Brain microvascular endothelial cell (primary cell): ENCODE measurements around the gene RABGAP1.

Source experiments
- DNase-seq: peaks from one replicate; pipeline ENCODE4 v3.0.0-alpha.2; 2020
- H3K27ac ChIP-seq: fragments of 250-450 bp; sonication (Bioruptor Pico); 2 replicates; pipeline ENCODE4 v1.5.1; 2020; ENCODE audit warnings: mild to moderate bottlenecking, moderate library complexity
- H3K27me3 ChIP-seq: fragments of 250-450 bp; sonication (Bioruptor Pico); replicated peaks from 2 replicates; pipeline ENCODE4 v1.5.1; 2020; ENCODE audit warnings: mild to moderate bottlenecking
- H3K36me3 ChIP-seq: fragments of 250-450 bp; sonication (Bioruptor Pico); replicated peaks from 2 replicates; pipeline ENCODE4 v1.5.1; 2020; ENCODE audit warnings: mild to moderate bottlenecking
- H3K4me3 ChIP-seq: 2 replicates; pipeline ENCODE4 v1.5.1; 2011; ENCODE audit warnings: low read depth, mild to moderate bottlenecking, control low read depth, low read length, moderate library complexity
- in situ Hi-C: cut with HindIII; loops from 2 replicates; pipeline ENCODE4 v1.10.0; 2017; ENCODE audit warnings: low sequenced_read_pairs, low pct_ligation_motif_present
- TF ChIP-seq, protein P1 (sequence below): IDR thresholded peaks from 2 replicates; pipeline ENCODE4 v1.5.1; 2011; ENCODE audit warnings: low read depth, mild to moderate bottlenecking, moderate library complexity, low read length, control low read depth, inconsistent platforms; ENCODE audit errors: missing control alignments

RABGAP1 gene

DNA sequence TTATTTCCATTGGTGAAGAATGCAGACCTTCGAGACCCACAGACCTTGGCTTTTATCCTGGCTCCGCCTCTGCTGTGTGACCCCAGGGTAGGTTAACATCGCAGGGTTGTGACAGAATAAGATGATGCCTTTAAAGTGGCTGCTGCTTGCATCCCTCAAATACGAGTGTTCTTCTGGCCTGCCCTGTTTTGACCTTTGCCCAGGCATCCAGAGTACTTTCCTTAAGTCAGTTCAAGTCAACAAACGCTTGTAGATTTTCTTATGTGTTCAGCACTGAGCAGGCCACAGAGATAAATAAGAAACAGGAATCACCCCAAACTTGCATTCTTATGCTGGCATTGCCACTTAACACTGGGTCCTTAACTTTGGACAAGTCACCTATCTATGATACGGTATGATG, 142.9 kb downstream of the RABGAP1 start:
- in situ Hi-C loops, result no loop called here
- H3K36me3 ChIP-seq, result peaks cover 4% of the 10 kb centered on the region
- no peaks in the 10 kb centered on the region for H3K27me3 ChIP-seq
- TF ChIP-seq, protein P1, sequence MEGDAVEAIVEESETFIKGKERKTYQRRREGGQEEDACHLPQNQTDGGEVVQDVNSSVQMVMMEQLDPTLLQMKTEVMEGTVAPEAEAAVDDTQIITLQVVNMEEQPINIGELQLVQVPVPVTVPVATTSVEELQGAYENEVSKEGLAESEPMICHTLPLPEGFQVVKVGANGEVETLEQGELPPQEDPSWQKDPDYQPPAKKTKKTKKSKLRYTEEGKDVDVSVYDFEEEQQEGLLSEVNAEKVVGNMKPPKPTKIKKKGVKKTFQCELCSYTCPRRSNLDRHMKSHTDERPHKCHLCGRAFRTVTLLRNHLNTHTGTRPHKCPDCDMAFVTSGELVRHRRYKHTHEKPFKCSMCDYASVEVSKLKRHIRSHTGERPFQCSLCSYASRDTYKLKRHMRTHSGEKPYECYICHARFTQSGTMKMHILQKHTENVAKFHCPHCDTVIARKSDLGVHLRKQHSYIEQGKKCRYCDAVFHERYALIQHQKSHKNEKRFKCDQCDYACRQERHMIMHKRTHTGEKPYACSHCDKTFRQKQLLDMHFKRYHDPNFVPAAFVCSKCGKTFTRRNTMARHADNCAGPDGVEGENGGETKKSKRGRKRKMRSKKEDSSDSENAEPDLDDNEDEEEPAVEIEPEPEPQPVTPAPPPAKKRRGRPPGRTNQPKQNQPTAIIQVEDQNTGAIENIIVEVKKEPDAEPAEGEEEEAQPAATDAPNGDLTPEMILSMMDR, result no peak
- H3K27ac ChIP-seq, result no peak overlapping the region
- no peak overlapping the region for H3K4me3 ChIP-seq
- no peak for DNase-seq

DNA sequence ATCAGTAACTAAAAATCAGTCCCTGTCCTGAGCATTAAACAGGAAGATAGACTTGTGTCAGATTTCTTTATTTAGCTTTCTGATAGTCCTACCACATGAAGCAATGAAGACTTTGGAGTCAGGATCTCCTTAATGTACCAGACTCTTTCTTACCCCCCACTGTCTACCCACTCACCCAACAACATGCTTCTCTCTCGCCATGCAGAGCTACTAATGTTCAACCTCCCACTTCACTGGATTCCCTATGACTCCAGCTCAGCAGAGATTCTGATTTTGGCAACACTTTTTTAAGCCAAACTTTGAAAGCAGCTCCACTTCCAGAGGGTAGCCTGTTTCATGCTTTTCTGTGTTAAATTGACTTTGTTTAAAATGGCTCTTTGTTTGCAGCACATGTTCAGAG, 143.4 kb downstream of the RABGAP1 start:
- H3K4me3 ChIP-seq, result no peak overlapping the region
- no peak for DNase-seq
- H3K27me3 ChIP-seq, result no peaks in the 10 kb centered on the region
- peaks cover 4% of the 10 kb centered on the region for H3K36me3 ChIP-seq
- in situ Hi-C loops, result no loop called here
- H3K27ac ChIP-seq, result no peak overlapping the region
- TF ChIP-seq, protein P1, result no peak

DNA sequence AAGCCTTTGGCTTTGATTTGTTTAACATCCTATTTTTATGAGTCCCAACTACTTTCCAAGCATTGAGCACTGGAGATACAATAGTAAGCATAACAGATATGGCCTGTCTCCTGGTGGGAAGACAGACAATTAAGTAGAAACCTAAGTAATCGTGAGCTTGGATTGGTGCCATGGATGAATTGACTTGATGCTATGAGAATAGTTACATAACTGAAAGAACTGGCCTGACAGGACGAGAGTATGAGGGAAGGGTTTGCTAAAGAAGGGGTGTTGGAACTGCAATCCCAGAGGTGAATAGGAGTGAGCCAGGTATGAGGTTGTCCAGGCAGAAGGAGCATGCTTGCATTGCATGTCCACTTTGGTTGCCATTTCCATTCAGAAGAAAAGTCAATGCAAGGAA, 145.1 kb downstream of the RABGAP1 start:
- peaks cover 15% of the 10 kb centered on the region for H3K36me3 ChIP-seq
- DNase-seq, result no peak
- TF ChIP-seq, protein P1, result no peak
- in situ Hi-C loops, result no loop called here
- no peaks in the 10 kb centered on the region for H3K27me3 ChIP-seq
- H3K4me3 ChIP-seq, result no peak overlapping the region
- no peak overlapping the region for H3K27ac ChIP-seq

DNA sequence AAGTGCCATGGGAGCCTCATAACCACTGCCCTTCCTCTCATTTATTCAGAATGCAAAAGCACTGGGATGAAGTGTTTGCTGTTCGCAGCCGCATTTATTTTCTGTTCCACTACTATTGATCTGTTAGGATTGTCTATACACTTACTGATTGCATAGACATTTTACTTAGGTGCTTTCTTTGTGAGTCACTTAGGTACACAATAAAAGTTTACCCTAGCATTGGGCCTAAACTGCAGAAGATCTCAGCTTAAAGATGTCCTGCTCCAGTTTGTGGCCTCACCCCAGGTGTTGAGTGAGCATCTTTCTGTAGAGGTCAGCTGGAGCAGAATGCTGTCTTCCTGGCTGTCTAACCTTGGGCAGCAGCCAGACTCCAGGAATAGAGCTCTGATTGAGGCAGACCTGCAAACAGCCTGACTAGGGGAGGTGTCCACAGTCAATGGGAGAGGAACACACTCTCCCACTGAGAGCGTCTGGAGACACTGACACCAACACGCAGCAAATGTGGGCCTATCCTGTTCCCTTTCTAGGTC, 146.6 kb downstream of the RABGAP1 start:
- in situ Hi-C loops, result no loop called here
- DNase-seq, result no peak
- Histone ChIP-seq H3K27ac (no peak overlapping the region), H3K27me3 (no peaks in the 10 kb centered on the region), H3K36me3 (peaks cover 24% of the 10 kb centered on the region), H3K4me3 (no peak overlapping the region)
- TF ChIP-seq, protein P1, result no peak

DNA sequence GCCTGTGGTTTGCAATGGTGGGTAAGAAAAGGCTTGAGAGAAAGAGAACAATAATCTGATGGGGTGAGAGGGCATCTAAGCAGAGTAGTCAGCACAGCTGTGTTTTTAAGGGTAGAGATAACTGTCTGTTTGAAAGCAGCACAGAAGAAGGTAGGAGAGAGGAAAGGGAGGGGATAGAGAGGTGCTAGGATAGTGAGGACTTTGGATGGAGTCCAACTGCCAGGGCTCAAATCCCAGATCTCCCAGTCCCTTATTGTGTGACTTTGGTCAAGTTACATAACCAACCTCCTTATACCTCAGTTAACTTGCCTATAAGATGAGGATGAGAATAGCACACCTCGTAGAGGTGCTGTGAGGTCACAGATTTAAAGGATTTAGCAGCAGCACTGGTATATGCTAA, 148.2 kb downstream of the RABGAP1 start:
- Histone ChIP-seq H3K4me3 (no peak overlapping the region), H3K27ac (no peak overlapping the region), H3K36me3 (peaks cover 25% of the 10 kb centered on the region), H3K27me3 (no peaks in the 10 kb centered on the region)
- TF ChIP-seq, protein P1, result no peak
- in situ Hi-C loops, result no loop called here
- no peak for DNase-seq

DNA sequence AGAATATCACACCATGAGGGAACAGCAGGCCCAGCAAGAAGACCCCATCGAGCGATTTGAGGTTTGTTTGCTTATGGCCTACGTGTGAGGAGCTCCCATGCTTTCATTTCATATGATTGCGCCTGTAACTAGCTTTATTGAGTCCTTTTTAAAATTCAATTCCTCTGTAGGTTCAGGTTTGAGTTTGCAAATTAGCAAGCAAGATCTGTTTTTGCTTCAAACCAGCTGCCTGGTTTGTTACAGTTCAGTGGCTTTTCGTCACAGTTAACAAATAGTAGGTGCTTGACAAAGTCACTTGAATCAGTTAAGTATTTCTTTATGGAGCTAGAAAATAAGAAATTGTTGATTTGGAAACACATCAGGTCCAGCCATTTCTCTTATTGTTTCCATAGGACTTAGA, 149.0 kb downstream of the RABGAP1 start:
- DNase-seq, result no peak
- Histone ChIP-seq H3K36me3 (peaks cover 27% of the 10 kb centered on the region), H3K4me3 (no peak overlapping the region), H3K27ac (no peak overlapping the region), H3K27me3 (no peaks in the 10 kb centered on the region)
- in situ Hi-C loops, result no loop called here
- TF ChIP-seq, protein P1, result no peak
